VCaP (cell line): Measurements from ENCODE around the gene APLF.
"Not testable (repeated sequence)": the region's sequence is repeated elsewhere in the genome, so short reads cannot be mapped to it uniquely, and the experiment has no call there.

ENCODE experiments used
- H3K27ac ChIP-seq: fragments of 450-650 bp; 2 replicates; pipeline ENCODE4 v1.5.1; 2017
- CTCF ChIP-seq: fragments of 450-650 bp; conservative IDR thresholded peaks from 2 replicates; pipeline ENCODE4 v1.5.1; 2017; ENCODE audit warnings: mild to moderate bottlenecking, moderate library complexity

The APLF gene

GRCh38 chr2:68553098-68553497 is 85.7 kb downstream of the APLF start:
- TF ChIP-seq CTCF: no peak
- H3K27ac ChIP-seq: no peak overlapping the region

GRCh38 chr2:68555425-68556206 is 88.2 kb downstream of the APLF start:
- not testable (repeated sequence) for H3K27ac ChIP-seq

GRCh38 chr2:68556381-68556780 is 89.0 kb downstream of the APLF start:
- no peak overlapping the region for H3K27ac ChIP-seq
- no peak for TF ChIP-seq CTCF

- H3K27ac ChIP-seq: no peak overlapping the region
- TF ChIP-seq CTCF: no peak
These were observed 91.2 kb downstream of the APLF start for GRCh38 chr2:68558576-68558975.

GRCh38 chr2:68559692-68560091 is 92.3 kb downstream of the APLF start:
- no peak for TF ChIP-seq CTCF
- no peak overlapping the region for H3K27ac ChIP-seq

- TF ChIP-seq CTCF: no peak
- H3K27ac ChIP-seq: no peak overlapping the region
These were observed 93.2 kb downstream of the APLF start for GRCh38 chr2:68560545-68560944.

- no peak overlapping the region for H3K27ac ChIP-seq
- TF ChIP-seq CTCF: no peak
These were observed 94.0 kb downstream of the APLF start for GRCh38 chr2:68561372-68561771.

- TF ChIP-seq CTCF: no peak
- no peak overlapping the region for H3K27ac ChIP-seq
These were observed 95.5 kb downstream of the APLF start for GRCh38 chr2:68562934-68563333.
